ENCODE results near the gene PLEKHA5. TPM values are rescaled to one million over a fixed set of nuclear protein-coding genes. Genes with fewer than 3 reads are reported as not detected.

Gene PLEKHA5
- total RNA-seq, 1 experiment from 2014 or later: 6.3 TPM

- POLR2A ChIA-PET: no interaction called here
- H3K9me3 ChIP-seq (ENCODE audit: control insufficient read depth, insufficient read depth, low read depth, low read length): no peaks in the 10 kb centered on the region
- H3K4me3 ChIP-seq (ENCODE audit: low read depth in 2 of 2, low read length in 2 of 2): no peak overlapping the region
- TF ChIP-seq SIN3A (IDR thresholded peaks at IDR 0.05; ENCODE audit: borderline replicate concordance, insufficient read depth, low read depth, low read length) (no peak), POLR2AphosphoS5 (IDR thresholded peaks at IDR 0.05; ENCODE audit: low read depth, low read length) (no peak), TCF7L2 (IDR thresholded peaks at IDR 0.05; ENCODE audit: low read depth, low read length) (no peak), REST (IDR thresholded peaks at IDR 0.05; ENCODE audit: insufficient read depth in 1 of 2, low read depth in 2 of 2, low read length in 1 of 2) (no peak), CTCF (IDR thresholded peaks at IDR 0.05) (no peak)
- in situ Hi-C loops (cut with HindIII; ENCODE audit: low pct_unique_long_range_greater_than_20kb, low sequenced_read_pairs): no loop called here
- CTCF ChIA-PET: interaction anchor here (0.7 kb wide), 1 partner anchor 43 kb away, joined by 3 read pairs; no protein-coding TSS in a partner anchor
- ATAC-seq: no peak
- no peak overlapping the region for H3K27ac ChIP-seq (ENCODE audit: low read length)
- H3K27me3 ChIP-seq (ENCODE audit: control insufficient read depth, insufficient read depth, low read length): no peaks in the 10 kb centered on the region
- BruUV-seq (replicated peaks): no TSS peak
- no peaks in the 10 kb centered on the region for H3K4me1 ChIP-seq (ENCODE audit: control insufficient read depth, insufficient read depth, low read length)
- no peaks in the 10 kb centered on the region for H3K36me3 ChIP-seq (ENCODE audit: control insufficient read depth, insufficient read depth, low read length)
- no peak for DNase-seq (ENCODE audit: low read depth, low spot score)
- intact Hi-C loops (cut with micrococcal nuclease; ENCODE audit: unreplicated experiment): no loop called here
Measured at GRCh38 chr12:19093218-19093617, 36.3 kb upstream of the PLEKHA5 start.

GRCh38 chr12:19095331-19095730, 34.2 kb upstream of the PLEKHA5 start:
- no peaks in the 10 kb centered on the region for H3K4me1 ChIP-seq (ENCODE audit: control insufficient read depth, insufficient read depth, low read length)
- DNase-seq (ENCODE audit: low read depth, low spot score): no peak
- no peak overlapping the region for H3K27ac ChIP-seq (ENCODE audit: low read length)
- H3K27me3 ChIP-seq (ENCODE audit: control insufficient read depth, insufficient read depth, low read length): no peaks in the 10 kb centered on the region
- H3K9me3 ChIP-seq (ENCODE audit: control insufficient read depth, insufficient read depth, low read depth, low read length): no peaks in the 10 kb centered on the region
- H3K36me3 ChIP-seq (ENCODE audit: control insufficient read depth, insufficient read depth, low read length): no peaks in the 10 kb centered on the region
- POLR2A ChIA-PET: no interaction called here
- no peak for ATAC-seq
- in situ Hi-C loops (cut with HindIII; ENCODE audit: low pct_unique_long_range_greater_than_20kb, low sequenced_read_pairs) (no loop called here), intact Hi-C loops (cut with micrococcal nuclease; ENCODE audit: unreplicated experiment) (no loop called here)
- CTCF ChIA-PET: no interaction called here
- H3K4me3 ChIP-seq (ENCODE audit: low read depth in 2 of 2, low read length in 2 of 2): no peak overlapping the region
- TF ChIP-seq TCF7L2 (IDR thresholded peaks at IDR 0.05; ENCODE audit: low read depth, low read length) (no peak), REST (IDR thresholded peaks at IDR 0.05; ENCODE audit: insufficient read depth in 1 of 2, low read depth in 2 of 2, low read length in 1 of 2) (no peak), SIN3A (IDR thresholded peaks at IDR 0.05; ENCODE audit: borderline replicate concordance, insufficient read depth, low read depth, low read length) (no peak), POLR2AphosphoS5 (IDR thresholded peaks at IDR 0.05; ENCODE audit: low read depth, low read length) (no peak), CTCF (IDR thresholded peaks at IDR 0.05) (no peak)
- no TSS peak for BruUV-seq (replicated peaks)
